H9 (cell line): ENCODE data around the gene NUP205. TPM values are rescaled to one million over a fixed set of nuclear protein-coding genes. Genes with fewer than 3 reads are reported as not detected.

ENCODE experiments used
- DNase-seq: peaks from one replicate; pipeline ENCODE4 v3.0.0-alpha.2; 2017
- H2AFZ ChIP-seq: one replicate; pipeline ENCODE4 v1.6.1; 2013; ENCODE audit warnings: mild to moderate bottlenecking, low read length, control low read depth, moderate library complexity
- H2AK5ac ChIP-seq: 2 replicates; pipeline ENCODE4 v1.6.1; 2013; ENCODE audit warnings: low read length, control low read depth, mixed read lengths; ENCODE audit not compliant: insufficient read length
- H2BK120ac ChIP-seq: one replicate; pipeline ENCODE4 v1.6.1; 2013; ENCODE audit warnings: low read depth, mild to moderate bottlenecking, low read length, control low read depth, inconsistent platforms; ENCODE audit not compliant: poor library complexity, severe bottlenecking
- H2BK12ac ChIP-seq: 2 replicates; pipeline ENCODE4 v1.6.1; 2013; ENCODE audit warnings: low read length, control low read depth, mixed read lengths, low read depth; ENCODE audit not compliant: insufficient read length
- H2BK15ac ChIP-seq: 2 replicates; pipeline ENCODE4 v1.6.1; 2013; ENCODE audit warnings: low read depth, low read length, control low read depth
- H2BK20ac ChIP-seq: one replicate; pipeline ENCODE4 v1.6.1; 2013; ENCODE audit warnings: low read depth, mild to moderate bottlenecking, low read length, control low read depth, inconsistent platforms; ENCODE audit not compliant: poor library complexity, severe bottlenecking
- H2BK5ac ChIP-seq: 2 replicates; pipeline ENCODE4 v1.6.1; 2013; ENCODE audit warnings: low read length, control low read depth, mixed read lengths; ENCODE audit not compliant: insufficient read length
- H3K14ac ChIP-seq: 2 replicates; pipeline ENCODE4 v1.6.1; 2013; ENCODE audit warnings: low read length, control low read depth; ENCODE audit not compliant: insufficient read depth
- H3K18ac ChIP-seq: 2 replicates; pipeline ENCODE4 v1.6.1; 2013; ENCODE audit warnings: low read depth, mild to moderate bottlenecking, mixed read lengths, low read length, control low read depth; ENCODE audit not compliant: insufficient read length
- H3K23ac ChIP-seq: 2 replicates; pipeline ENCODE4 v1.6.1; 2013; ENCODE audit warnings: low read length, control low read depth, mixed read lengths, low read depth; ENCODE audit not compliant: insufficient read length
- H3K23me2 ChIP-seq: 2 replicates; pipeline ENCODE4 v1.6.1; 2013; ENCODE audit warnings: low read depth, mild to moderate bottlenecking, mixed read lengths, low read length, control low read depth; ENCODE audit not compliant: insufficient read length, poor library complexity, severe bottlenecking
- H3K27ac ChIP-seq: 2 replicates; pipeline ENCODE4 v1.5.1; 2013; ENCODE audit warnings: low read length, control low read depth, mixed read lengths, low read depth; ENCODE audit not compliant: insufficient read length
- H3K27me3 ChIP-seq: 2 replicates; pipeline ENCODE4 v1.6.1; 2013; ENCODE audit warnings: low read length, control low read depth, inconsistent platforms; ENCODE audit not compliant: insufficient read depth
- H3K4ac ChIP-seq: 2 replicates; pipeline ENCODE4 v1.6.1; 2013; ENCODE audit warnings: low read depth, mild to moderate bottlenecking, control low read depth, inconsistent platforms, low read length, moderate library complexity
- H3K4me1 ChIP-seq: 2 replicates; pipeline ENCODE4 v1.6.1; 2013; ENCODE audit warnings: low read length, control low read depth, inconsistent platforms; ENCODE audit not compliant: insufficient read depth
- H3K4me2 ChIP-seq: 2 replicates; pipeline ENCODE4 v1.6.1; 2013; ENCODE audit warnings: low read length, control low read depth, mixed read lengths; ENCODE audit not compliant: insufficient read length, insufficient read depth
- H3K56ac ChIP-seq: 2 replicates; pipeline ENCODE4 v1.6.1; 2013; ENCODE audit warnings: low read depth, mild to moderate bottlenecking, mixed read lengths, low read length, control low read depth; ENCODE audit not compliant: insufficient read length
- H3K79me1 ChIP-seq: 2 replicates; pipeline ENCODE4 v1.6.1; 2013; ENCODE audit warnings: low read depth, mild to moderate bottlenecking, moderate library complexity, low read length, control low read depth, inconsistent platforms; ENCODE audit not compliant: insufficient read depth, poor library complexity, severe bottlenecking
- H3K79me2 ChIP-seq: 2 replicates; pipeline ENCODE4 v1.6.1; 2013; ENCODE audit warnings: low read length, control low read depth, inconsistent platforms; ENCODE audit not compliant: insufficient read depth
- H3K9ac ChIP-seq: 2 replicates; pipeline ENCODE4 v1.6.1; 2013; ENCODE audit warnings: low read length, control low read depth, mixed read lengths; ENCODE audit not compliant: insufficient read length; ENCODE audit errors: extremely low read depth
- H3K9me3 ChIP-seq: one replicate; pipeline ENCODE4 v1.6.1; 2013; ENCODE audit warnings: low read depth, low read length, inconsistent platforms; ENCODE audit not compliant: control insufficient read depth
- H3T11ph ChIP-seq: one replicate; pipeline ENCODE4 v1.6.1; 2013; ENCODE audit warnings: mild to moderate bottlenecking, low read length, control low read depth, inconsistent platforms
- H4K20me1 ChIP-seq: one replicate; pipeline ENCODE4 v1.6.1; 2013; ENCODE audit not compliant: control insufficient read depth, insufficient read length, insufficient read depth
- H4K5ac ChIP-seq: 2 replicates; pipeline ENCODE4 v1.6.1; 2013; ENCODE audit warnings: low read depth, mild to moderate bottlenecking, mixed read lengths, low read length, control low read depth; ENCODE audit not compliant: insufficient read length
- H4K8ac ChIP-seq: replicated peaks from 2 replicates; pipeline ENCODE4 v1.6.1; 2013; ENCODE audit warnings: low read length, control low read depth, mixed read lengths, low read depth; ENCODE audit not compliant: insufficient read length
- H4K91ac ChIP-seq: 2 replicates; pipeline ENCODE4 v1.6.1; 2013; ENCODE audit warnings: low read depth, mild to moderate bottlenecking, moderate library complexity, mixed read lengths, low read length, control low read depth; ENCODE audit not compliant: insufficient read length
- H3K27ac Mint-ChIP-seq, 3 experiments: 2 replicates in 2 of 3; 3 replicates in 1 of 3; pipeline ENCODE4 v1.8.0; 2020 to 2021; ENCODE audit warnings: mixed read lengths in 3 of 3, mild to moderate bottlenecking in 1 of 3, moderate library complexity in 1 of 3
- H3K27me3 Mint-ChIP-seq: 2 replicates; pipeline ENCODE4 v1.8.0; 2021; ENCODE audit warnings: low read depth, mild to moderate bottlenecking, moderate library complexity, mixed read lengths
- H3K36me3 Mint-ChIP-seq, 3 experiments: 2 replicates in 2 of 3; 3 replicates in 1 of 3; pipeline ENCODE4 v1.8.0; 2020 to 2021; ENCODE audit warnings: low read depth in 3 of 3, mixed read lengths in 3 of 3; ENCODE audit not compliant: insufficient read depth in 1 of 3
- H3K4me1 Mint-ChIP-seq, 2 experiments: 2 replicates each; pipeline ENCODE4 v1.8.0; 2020; ENCODE audit warnings: mixed read lengths in 2 of 2
- H3K4me3 Mint-ChIP-seq, 2 experiments: 2 replicates in 1 of 2; 3 replicates in 1 of 2; pipeline ENCODE4 v1.8.0; 2020 to 2021; ENCODE audit warnings: mild to moderate bottlenecking in 2 of 2, mixed read lengths in 2 of 2, moderate library complexity in 1 of 2
- H3K9me3 Mint-ChIP-seq, 2 experiments: 2 replicates in 1 of 2; 3 replicates in 1 of 2; pipeline ENCODE4 v1.8.0; 2020; ENCODE audit warnings: mild to moderate bottlenecking in 2 of 2, mixed read lengths in 2 of 2, moderate library complexity in 1 of 2
- WGBS: extraction: QIAGEN DNeasy Blood & Tissue Kit; methylation state at CpG from one replicate; pipeline ENCODE4 v1.1.7; 2013; ENCODE audit warnings: missing lambda C conversion rate, low lambda C conversion rate, mixed read lengths; ENCODE audit not compliant: insufficient read length; ENCODE audit errors: extremely low coverage; 5-methylcytosine and 5-hydroxymethylcytosine counted together
- total RNA-seq: library from RNA; stranded (reverse); gene quantifications from 2 replicates; pipeline ENCODE4 v1.2.1, GENCODE V29; 2021
- TF ChIP-seq, protein P1 (sequence below): fragments of 200-600 bp; sonication (generic); conservative IDR thresholded peaks from 3 replicates; pipeline ENCODE4 v1.8.0; 2021; ENCODE audit warnings: antibody characterized with exemption, mild to moderate bottlenecking

The NUP205 gene
- total RNA-seq, 1 experiment from 2014 or later, result 158 TPM

DNA sequence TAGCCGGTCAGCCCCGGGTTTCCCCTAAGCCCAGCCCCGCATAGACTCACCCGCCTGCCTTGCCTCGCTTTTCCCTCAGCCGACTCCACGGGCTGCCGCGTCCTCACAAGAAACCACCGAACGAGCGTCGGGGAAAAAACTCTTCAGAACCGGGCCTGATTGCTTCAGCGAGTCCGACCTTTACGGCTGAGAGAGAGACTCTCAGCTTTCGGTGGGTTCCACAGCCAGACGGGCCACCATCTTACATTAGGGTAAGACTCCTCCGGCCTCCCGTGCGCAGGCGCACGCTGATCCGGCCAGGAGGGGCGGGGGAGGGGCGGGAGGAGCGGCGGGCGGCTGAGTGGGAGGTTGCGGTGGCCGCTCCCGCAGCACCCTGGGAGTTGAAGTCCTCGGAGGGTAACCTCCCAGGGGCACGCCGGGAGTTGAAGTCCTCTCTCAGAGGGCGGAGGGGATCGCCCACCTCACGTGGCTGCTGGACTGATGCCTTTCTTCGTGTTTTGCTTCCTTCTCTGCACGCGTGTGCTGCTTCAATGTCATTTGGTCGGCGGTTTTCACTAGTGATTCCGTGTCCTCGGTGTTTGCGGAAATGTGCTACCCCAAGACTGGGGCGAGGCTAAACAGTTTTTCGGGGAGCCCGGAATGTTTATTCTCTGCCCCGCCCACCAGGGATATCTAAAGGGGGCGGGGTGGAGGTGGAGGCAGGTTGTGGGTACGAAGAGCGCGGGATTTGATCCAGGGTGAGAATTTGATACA is 47.7 kb upstream of the NUP205 start, which contains the start of gene CNOT4:
TSS of gene CNOT4 (minus strand) at position 264 of the 753 bp plus-strand sequence. CDS start 71,771 bp downstream, outside the sequence.
- Histone ChIP-seq H3K79me2 (peaks cover 6% of the 10 kb centered on the region; the same call in 1 of the 2 replicates), H3T11ph (no peak within 1 kb of the TSS), H3K9me3 (no peaks in the 10 kb centered on the region), H2BK120ac (no peak within 1 kb of the TSS), H2AFZ (peak within 1 kb of the TSS; percentile 94), H2AK5ac (no peak within 1 kb of the TSS), H3K23me2 (peaks cover 14% of the 10 kb centered on the region), H2BK15ac (no peak within 1 kb of the TSS), H3K9ac (peak within 1 kb of the TSS; percentile 96), H2BK12ac (no peak within 1 kb of the TSS), H3K4ac (no peak within 1 kb of the TSS), H4K8ac (no peak within 1 kb of the TSS), H4K5ac (no peak within 1 kb of the TSS), H3K14ac (peak within 1 kb of the TSS; percentile 77), H3K27me3 (no peaks in the 10 kb centered on the region), H3K56ac (no peak within 1 kb of the TSS), H3K23ac (no peak within 1 kb of the TSS), H3K27ac (peak within 1 kb of the TSS; percentile 24), H4K91ac (no peak within 1 kb of the TSS), H3K4me1 (peaks cover 3% of the 10 kb centered on the region; the same call in 1 of the 2 replicates), H2BK5ac (no peak within 1 kb of the TSS), H3K4me2 (peak within 1 kb of the TSS; percentile 97), H3K79me1 (peaks cover 3% of the 10 kb centered on the region), H3K18ac (peak within 1 kb of the TSS; percentile 88), H2BK20ac (no peak within 1 kb of the TSS), H4K20me1 (peaks cover 2% of the 10 kb centered on the region)
- Mint-ChIP-seq H3K27me3 (no peaks in the 10 kb centered on the region), H3K4me3 (no peak within 1 kb of the TSS), H3K9me3 (no peaks in the 10 kb centered on the region), H3K4me1 (peaks cover 4 to 9% of the 10 kb centered on the region in 2 experiments; a peak in 3 of 4 replicates), H3K36me3 (no peaks in the 10 kb centered on the region), H3K27ac (no peak within 1 kb of the TSS)
- WGBS, result no CpG with 5 or more reads among the region's 55 CpGs
- TF ChIP-seq, protein P1, sequence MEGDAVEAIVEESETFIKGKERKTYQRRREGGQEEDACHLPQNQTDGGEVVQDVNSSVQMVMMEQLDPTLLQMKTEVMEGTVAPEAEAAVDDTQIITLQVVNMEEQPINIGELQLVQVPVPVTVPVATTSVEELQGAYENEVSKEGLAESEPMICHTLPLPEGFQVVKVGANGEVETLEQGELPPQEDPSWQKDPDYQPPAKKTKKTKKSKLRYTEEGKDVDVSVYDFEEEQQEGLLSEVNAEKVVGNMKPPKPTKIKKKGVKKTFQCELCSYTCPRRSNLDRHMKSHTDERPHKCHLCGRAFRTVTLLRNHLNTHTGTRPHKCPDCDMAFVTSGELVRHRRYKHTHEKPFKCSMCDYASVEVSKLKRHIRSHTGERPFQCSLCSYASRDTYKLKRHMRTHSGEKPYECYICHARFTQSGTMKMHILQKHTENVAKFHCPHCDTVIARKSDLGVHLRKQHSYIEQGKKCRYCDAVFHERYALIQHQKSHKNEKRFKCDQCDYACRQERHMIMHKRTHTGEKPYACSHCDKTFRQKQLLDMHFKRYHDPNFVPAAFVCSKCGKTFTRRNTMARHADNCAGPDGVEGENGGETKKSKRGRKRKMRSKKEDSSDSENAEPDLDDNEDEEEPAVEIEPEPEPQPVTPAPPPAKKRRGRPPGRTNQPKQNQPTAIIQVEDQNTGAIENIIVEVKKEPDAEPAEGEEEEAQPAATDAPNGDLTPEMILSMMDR, result no peak
- DNase-seq, result peak; percentile 98
